Measurements from ENCODE around the gene NBPF1. TPM values are rescaled to one million over a fixed set of nuclear protein-coding genes. Genes with fewer than 3 reads are reported as not detected.
"Not testable (repeated sequence)": the region's sequence is repeated elsewhere in the genome, so short reads cannot be mapped to it uniquely, and the experiment has no call there.

Gene NBPF1
- polyA plus RNA-seq, 1 donor, result 150 TPM

DNA sequence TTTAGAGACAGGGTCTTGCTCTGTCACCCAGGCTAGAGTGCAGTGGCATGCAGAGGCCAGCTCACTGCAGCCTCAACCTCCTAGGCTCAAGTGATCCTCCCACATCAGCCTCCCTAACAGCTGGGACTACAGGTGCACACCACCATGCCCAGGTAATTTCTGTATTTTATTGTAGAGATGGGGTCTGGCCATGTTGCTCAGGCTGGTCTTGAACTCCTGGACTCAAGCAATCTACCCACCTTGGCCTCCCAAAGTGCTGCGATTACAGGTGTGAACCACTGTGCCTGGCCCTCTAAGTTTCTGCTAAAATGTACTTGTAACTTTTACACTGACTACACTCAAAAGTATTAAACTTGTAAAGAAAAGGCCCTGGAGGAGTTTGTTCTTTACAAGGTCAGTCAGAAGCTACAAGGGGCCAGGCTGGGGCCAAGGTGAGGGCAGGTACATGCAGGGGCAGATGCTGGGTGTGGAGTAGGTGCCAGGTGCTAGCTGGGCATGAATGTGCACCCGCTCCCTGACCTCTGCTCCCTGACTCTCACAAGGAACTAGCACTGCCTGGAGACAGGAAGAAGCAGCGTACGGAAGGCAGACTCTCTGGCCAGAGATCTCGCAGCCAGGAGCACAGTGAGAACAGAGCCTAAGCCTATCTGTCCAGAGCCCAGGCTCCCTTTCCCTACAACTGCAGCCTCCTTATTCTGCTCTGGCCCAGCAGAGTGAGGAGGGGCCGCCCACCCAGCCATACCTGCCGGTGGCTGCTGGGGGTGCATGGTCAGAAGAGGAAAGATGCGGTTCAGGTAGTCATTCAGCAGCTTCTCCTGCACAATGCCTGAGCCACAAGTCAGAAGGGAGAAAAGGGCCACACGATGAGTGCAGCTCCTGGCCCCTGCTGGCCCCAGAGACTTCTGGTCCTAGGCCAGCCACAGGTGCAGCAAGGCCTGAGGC is 28.9 kb upstream of the NBPF1 start:
- not testable (repeated sequence) for DNase-seq (ENCODE audit: low read depth)

DNA sequence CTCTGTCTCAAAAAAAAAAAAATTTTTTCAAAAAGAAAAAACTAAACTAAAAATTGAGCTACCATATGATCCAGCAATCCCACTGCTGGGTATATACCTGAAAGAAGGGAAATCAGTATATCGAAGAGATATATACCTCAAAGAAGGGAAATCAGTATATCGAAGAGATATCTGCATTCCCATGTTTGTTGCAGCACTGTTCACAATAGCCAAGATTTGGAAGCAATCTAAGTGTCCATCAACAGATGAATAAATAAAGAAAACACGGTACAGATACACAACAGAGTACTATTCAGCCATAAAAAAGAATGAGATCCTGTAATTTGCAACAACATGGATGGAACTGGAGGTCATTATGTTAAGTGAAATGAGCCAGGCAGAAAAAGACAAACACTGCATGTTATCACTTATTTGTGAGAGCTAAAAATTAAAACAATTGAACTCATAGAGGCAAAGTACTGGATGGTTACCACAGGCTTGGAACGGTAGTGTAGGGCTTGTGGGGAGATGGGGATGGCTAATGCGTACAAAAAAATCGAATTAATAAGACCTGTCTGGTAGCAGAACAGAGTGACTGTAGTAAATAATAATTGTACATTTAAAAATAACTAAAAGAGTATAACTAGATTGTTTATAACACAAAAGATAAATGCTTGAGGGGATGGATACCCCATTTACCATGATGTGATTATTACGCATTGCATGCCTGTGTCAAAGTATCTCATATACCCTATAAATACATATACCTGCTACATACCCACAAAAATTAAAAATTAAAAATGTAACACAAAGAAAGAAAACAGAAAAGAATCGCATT is 28.0 kb upstream of the NBPF1 start:
- not testable (repeated sequence) for DNase-seq (ENCODE audit: low read depth)

DNA sequence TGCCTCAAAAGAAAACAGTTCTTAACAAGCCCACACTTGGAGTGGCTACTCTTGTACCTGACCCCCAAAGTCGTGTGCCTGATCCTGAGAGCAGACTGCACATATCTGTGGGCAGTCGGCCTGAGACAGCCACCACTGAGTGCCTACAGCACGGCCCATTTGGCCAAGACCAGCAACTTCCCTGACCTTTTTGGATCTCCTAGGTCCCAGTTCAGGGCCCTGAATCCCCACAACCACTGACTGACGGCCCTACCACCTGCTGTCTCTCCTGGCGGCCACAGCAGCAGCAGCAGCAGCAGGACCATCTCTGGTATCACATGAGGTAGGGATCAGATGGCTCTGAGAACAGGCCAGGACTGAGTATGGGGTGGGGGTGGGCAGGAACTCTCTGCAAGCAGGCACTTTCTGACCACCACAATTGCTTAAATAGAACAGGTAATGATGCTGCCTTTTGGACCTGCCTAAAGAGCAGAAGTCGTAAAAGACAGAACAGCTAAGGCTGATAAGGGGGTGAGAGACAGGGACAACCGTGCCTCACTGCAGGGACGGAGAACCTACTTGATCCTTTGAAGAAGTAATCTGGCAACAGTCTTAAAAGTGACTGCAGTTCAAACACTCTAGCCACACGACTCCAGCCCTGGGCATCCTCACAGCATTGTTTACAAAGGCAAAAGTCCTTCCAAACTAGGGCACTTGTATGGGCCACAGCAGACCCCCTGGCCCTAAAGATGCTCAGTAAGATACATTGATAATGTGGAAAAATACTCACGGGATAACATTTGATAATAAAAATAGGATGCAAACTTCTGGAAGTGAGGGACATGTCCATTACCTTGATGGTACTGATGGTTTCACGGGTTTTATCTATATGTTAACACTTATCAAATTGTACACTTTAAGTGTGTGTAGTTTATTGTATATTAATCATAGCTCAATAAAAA is 26.0 kb upstream of the NBPF1 start:
- not testable (repeated sequence) for DNase-seq (ENCODE audit: low read depth)

DNA sequence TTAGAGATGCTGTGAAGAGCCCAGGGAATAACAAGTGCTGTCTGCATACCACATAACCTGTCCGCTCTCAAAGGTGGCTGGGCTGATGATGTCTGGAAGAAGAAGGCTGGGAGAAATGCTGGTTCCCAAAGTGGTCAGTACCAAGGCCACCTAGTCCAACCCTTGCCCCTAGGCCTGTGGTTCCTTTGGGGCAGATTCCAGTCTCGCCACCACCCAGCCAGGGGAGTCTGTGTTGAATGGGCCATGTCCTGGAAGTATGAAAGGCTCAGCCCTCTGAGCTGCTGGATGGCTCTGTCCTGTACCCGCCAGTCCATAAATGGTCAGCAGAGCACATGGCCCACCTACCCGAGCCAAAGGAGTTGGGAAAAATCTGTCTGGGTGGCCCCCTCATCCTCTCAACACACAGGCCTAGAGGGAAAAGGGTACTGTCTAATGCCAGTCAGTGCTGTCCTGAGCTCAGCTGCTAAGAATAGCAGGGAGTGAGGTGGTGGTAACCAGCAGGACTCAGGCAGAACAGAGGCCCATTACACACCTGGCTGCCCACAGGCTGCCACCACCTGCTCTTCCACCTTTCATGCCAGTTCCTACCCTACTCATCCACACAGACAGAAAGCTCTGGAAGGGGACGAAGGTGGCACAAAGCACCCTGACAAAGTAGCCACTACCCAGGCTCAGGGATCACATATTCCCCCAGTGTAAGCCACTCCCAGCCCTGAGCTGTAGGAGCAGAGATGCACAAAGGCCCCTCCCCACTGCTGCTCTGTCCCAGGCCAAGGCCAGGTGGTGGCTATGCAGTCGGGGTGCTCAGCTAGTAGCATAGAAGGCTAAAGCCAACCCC is 24.8 kb upstream of the NBPF1 start:
- not testable (repeated sequence) for DNase-seq (ENCODE audit: low read depth)

DNA sequence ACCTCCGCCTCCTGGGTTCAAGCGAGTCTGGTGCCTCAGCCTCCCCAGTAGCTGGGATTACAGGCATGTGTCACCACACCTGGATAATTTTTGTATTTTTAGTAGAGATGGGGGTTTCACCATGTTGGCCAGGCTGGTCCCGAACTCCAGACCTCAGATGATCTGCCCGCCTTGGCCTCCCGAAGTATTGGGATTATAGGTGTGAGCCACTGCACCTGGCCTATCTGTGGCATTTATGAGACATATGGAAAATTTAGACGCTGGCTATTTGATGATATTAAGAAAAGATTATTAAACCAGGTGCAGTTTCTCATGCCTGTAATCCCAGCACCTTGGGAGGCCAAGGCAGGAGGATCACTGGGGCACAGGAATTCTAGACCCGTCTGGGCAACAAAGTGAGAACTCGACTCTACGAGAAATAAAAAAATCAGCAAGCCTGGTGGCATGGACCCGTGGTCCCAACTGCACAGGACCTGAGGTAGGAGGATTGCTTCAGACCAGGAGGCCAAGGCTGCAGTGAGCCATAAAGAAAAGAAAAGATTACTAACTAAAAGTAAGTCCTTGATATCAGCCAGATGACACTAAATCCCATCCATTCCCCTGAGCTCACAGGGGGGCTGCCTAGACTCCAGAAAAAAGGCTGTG is 23.3 kb upstream of the NBPF1 start:
- DNase-seq (ENCODE audit: low read depth), result not testable (repeated sequence)

DNA sequence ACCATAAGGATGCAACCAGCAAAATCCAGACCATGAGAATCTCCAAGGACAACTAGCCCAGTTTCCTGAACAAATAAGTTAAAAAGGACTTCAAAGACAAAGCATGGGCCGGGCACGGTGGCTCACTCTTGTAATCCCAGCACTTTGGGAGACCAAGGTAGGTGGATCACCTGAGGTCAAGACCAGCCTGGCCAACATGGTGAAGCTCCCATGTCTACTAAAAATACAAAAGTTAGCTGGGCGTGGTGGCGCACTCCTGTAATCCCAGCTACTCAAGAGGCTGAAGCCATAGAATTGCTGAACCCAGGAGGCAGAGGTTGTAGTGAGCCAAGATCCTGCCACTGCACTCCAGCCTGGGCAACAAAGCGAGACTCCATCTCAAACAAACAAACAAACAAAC is 22.6 kb upstream of the NBPF1 start:
- DNase-seq (ENCODE audit: low read depth), result not testable (repeated sequence)

DNA sequence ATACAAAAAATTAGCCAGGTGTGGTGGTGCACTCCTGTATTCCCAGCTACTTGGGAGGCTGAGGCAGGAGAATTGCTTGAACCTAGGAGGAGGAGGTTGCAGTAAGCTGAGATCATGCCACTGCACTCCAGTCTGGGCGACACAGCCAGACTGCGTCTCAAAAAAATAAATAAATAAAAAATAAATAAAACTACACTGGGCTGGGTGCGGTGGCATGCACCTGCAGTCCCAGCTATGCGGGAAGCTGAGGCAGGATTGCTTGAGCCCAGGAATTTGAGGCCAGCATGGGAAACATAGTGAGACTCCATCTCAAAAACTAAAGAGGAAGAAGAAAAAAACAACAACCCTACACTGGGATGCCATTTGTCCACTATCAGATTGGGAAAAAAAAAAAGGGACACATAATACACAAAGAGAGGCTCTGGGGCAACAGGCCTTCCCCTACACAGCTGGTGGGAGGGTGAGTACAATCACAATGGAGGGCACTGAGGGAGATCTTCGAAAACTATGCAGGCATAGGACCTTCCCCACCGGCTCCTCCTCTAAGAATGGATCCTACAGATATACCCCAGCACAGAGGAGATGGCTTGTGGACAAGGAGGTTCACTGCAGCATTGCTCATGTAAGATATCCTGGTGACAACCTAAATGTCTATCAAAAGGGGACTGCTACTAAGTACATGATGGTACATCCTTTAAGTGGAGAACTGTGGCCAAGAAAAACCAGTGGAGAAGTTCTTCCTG is 20.3 kb upstream of the NBPF1 start:
- DNase-seq (ENCODE audit: low read depth), result not testable (repeated sequence)

DNA sequence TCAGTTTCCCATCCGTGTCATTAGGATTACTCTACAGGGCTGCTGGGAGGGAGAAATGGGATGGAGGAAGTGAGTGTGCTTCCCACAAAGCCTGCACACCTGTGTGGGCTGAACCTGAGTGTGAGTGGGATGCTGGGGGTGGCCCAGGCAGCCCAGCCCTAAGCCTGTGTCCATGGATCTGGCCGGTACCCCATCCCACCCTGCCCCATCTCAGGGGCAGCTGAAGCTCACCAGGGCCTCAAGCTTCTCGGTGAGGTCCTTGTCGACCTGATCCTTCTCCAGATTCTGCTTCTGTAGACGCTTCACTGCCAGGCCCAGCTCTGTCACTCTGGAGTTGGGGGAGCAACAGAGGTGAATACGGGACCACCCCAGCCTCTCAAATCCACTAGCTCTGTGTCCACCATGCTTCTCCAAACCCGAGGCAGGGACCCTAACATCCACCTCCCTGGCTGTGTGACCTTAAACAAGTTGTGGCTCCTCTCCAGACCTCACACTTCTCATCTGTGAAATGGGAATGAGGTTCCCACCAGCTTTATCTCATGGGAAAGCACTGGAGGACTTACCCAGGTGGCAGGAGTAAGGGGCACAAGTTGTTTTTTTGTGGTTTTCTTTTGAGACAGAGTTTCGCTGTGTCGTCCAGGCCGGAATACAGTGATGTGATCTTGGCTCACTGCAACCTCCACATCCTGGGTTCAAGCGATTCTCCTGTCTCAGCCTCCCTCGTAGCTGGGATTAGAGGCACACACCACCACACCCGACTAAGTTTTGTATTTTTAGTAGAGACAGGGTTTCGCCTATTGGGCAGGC is 18.9 kb upstream of the NBPF1 start:
- DNase-seq (ENCODE audit: low read depth), result not testable (repeated sequence)

DNA sequence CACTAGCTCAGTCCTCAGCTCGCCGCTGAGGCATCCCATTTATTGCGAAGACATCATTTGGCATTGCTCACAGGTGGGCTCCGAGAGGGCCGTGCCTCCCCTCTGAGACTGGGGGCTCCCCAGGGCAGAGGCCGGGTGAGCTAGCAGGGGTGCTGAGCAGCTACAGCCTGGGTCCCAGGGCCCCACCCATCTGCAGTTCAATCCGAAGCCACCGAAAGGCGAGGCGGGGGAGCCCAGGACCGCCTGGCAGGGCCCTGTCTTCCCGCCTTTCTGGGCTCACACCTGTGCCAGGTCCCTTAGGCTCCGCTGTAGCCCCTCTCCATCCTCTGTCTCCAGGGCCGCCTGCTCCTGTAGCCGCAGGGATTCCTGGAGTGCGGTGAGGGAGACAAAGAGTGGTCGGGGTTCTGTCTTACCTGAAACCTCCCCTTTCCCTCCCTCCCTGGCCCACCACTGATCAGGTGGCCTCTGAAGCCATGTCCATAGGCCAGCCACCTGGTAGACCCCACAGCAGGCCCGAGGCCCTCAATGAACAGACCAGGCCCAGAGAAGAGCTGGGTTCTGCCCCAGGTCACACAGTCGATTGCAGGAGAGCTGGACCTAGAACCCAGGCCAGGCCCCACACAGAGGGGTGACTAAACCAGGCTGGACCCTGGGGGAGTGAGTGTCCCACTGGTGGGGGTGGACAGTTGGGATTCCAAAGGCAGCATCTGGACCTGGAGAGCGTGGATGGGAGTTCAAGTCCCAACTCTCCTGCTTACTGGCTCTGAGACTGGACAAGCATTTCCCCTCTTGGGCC is 18.1 kb upstream of the NBPF1 start:
- no peak for DNase-seq (ENCODE audit: low read depth)

DNA sequence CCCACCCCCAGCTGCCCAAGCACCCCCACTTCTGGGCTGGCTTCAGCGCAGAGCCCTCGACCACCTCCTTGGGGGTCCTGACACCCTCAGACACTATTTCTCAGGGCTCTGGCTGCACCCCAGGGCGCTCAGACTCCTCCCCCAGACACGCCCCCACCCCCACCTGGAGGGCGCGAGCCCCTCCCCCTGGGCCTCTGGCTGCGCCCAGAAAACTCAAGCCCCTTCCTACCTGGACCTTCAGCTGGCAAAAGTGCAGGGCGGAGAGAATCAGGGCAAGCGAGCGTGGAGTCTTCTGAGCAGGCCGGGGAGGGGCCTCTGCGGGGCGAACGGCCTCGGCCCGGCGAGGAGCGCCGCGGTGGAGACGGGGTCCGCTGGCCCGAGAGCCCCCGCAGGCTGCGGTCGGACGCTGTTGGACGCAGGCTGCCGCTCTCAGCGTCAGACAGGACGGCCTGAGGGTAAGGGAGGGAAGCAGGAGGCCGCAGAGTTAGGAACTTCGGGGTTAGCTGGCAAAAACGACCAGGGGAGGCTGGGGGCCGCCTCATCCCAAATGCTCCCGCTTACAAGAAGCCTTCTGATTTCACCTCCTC is 17.4 kb upstream of the NBPF1 start:
- no peak for DNase-seq (ENCODE audit: low read depth)

DNA sequence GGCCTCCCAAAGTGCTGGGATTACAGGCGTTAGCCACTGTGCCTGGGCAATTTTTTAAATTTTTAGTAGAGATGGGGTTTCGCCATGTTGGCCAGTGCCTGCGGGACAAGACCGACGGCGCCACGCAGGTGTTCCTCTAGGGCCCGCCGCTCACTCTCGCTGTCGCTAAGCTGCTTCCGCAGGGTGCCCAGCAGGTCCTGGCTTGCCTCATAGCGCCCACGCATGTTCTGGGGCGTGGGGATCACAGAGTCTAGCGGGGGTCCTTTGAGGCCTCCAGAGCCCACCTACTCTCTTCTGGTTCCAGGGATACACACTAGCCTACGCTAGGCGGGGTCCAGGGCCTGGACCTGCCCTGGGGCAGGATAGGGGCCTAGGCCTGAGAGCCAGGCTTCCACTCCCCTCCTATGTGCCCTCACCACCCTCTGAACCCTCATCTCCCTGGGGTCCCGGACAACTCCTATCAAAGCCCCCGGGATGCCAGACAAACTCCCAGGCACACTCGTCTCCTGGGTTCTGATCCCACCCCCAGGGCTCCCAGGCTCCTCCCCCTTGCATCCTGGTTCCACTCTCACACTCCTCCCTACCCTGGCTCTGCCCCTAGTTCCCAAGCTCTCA is 16.7 kb upstream of the NBPF1 start:
- DNase-seq (ENCODE audit: low read depth), result not testable (repeated sequence)

DNA sequence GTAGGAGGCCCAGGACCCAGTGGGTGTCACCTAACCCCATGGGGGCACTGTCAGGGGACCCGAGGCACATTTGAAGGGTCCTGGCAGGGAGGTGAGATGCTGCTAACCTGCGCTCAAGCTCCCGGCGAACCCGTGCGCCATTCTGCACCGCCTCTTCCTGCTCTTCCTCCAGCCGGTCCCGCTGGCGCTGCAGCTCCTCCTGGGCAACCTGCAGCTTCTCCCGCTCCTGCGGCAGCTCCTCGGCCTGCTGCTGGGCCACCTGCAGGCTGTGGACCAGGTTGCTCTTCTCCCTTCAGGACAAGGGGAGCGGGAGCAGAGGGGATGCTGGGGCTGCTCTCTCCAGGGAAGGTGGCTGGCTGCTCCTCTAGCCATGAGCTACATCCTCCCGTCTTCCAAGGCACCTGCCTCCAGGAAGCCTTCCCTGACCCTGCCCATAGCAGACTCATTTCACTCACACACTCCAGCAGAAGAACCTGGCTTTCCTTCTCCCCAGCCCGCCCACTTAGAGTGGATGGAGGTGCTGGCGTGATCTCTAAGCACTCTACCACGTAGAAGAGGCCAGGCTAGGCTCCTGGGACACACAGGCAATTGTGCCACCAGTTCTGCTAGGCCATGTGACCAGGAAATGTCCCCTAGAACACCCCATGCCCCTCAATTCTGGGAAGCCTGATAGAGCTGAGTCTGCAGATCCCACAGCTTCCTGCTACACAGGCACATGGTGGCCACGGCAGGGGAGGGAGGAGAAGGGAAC is 15.2 kb upstream of the NBPF1 start:
- no peak for DNase-seq (ENCODE audit: low read depth)

DNA sequence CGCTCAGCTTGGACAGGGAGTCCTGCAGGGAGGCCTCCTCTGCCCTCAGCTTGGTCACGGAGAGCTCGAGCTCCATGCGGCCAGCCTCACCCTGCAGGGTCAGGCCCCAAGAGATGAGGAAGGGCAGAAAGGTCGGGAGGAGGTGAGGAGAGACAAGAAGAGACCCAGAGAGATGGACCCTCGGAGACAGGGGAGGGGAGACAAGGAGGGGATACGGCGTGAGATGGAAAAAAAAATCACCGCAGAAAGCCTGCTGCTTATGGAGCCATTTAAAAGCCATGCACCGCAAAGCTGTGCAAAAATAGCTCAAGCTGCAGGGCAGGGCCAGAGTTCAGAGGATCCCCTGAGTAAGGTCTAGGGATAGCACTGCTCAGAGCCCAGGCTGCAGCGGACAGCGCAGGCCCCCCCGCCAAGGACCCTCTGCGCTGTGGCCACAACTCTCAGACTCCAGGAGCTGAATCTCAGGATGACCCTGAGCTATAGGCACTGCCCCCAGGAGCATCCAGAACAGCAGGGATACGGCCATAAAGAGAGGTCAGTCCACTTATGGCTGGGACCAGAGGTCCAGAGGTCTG is 13.1 kb upstream of the NBPF1 start:
- DNase-seq (ENCODE audit: low read depth), result not testable (repeated sequence)

DNA sequence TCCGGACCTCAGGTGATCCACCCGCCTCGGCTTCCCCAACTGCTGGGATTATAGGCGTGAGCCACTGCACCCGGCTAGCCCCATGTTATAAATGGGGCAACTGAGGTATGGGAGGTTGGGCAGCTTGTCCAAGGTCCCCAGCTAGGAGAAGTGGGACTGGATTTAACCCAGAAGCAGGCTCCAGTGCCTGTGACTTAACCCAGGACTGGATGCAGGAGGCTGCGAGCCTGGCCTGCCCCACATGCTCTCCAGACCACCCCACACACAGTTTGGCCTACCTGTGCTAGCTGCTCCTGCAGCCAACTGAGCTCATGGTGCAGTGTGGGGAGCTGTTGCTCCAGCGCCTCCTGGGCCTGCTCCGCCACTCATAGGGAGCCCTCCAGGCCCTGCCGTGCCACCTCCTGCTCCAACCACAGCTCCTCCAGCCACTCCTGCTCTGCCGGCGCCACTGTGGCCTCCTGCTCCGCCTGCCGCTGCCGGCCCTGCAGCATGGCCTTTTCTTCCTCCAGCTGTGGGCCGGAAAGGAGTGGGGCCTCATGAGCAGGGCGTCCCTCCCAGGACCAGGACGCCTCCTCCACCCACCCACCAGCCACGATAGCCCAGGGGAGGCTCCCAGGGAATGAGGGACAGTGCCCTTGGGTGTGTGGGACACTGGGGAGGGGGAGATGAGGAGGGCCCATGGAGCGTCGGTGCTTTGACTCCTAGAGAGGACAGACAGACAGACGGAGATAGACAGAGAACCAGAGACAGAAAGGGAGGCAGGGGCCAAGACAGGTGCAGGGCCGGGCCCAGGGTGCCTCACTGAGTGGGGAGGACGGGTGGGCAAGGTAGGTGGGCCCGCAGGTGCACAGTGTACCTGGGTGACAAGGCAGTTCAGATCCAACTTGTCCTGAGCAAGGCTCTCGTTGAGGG is 12.4 kb upstream of the NBPF1 start:
- DNase-seq (ENCODE audit: low read depth), result no peak
